Upper lobe of left lung (tissue), 4 donors: ENCODE measurements around the gene AKNAD1.
"Not testable (repeated sequence)": the region's sequence is repeated elsewhere in the genome, so short reads cannot be mapped to it uniquely, and the experiment has no call there.

Experiments
- CTCF ChIP-seq, 6 experiments: fragments of 450-650 bp in 4 of 6; fragments of 200-600 bp in 2 of 6; sonication (generic) in 2 of 6; IDR thresholded peaks; one replicate each; pipeline ENCODE4 v1.5.1; 2016 to 2019; ENCODE audit warnings: antibody characterized with exemption in 6 of 6
- EP300 ChIP-seq, 4 donors: sonication (generic); formaldehyde crosslinking; IDR thresholded peaks; one replicate each; pipeline ENCODE4 v1.5.1; 2017; ENCODE audit warnings: antibody characterized with exemption in 4 of 4, control low read depth in 2 of 4
- POLR2A ChIP-seq, 4 donors: fragments of 450-650 bp; IDR thresholded peaks; one replicate each; pipeline ENCODE4 v1.5.1; 2016 to 2017; ENCODE audit warnings: antibody characterized with exemption in 4 of 4, mild to moderate bottlenecking in 2 of 4
- POLR2AphosphoS5 ChIP-seq, 2 donors: sonication (generic); formaldehyde crosslinking; IDR thresholded peaks; one replicate each; pipeline ENCODE4 v1.5.1; 2017; ENCODE audit warnings: antibody characterized with exemption in 2 of 2

- not testable (repeated sequence) for TF ChIP-seq CTCF, POLR2A, POLR2AphosphoS5, EP300 (IDR thresholded peaks at IDR 0.05)
These were observed 32.2 kb upstream of the AKNAD1 start for GRCh38 chr1:108889006-108889645.
